Measurements from ENCODE around the gene TAS2R40. TPM values are rescaled to one million over a fixed set of nuclear protein-coding genes. Genes with fewer than 3 reads are reported as not detected.

TAS2R40 gene
- total and polyA plus RNA-seq, 2 donors from 2014 or later: not detected

GRCh38 chr7:143202161-143202560 is 19.7 kb upstream of the TAS2R40 start:
- H3K9ac ChIP-seq (ENCODE audit: low read length in 3 of 3): no peak overlapping the region
- intact Hi-C loops (cut with DNase I): no loop called here
- H3K4me1 ChIP-seq (ENCODE audit: control insufficient read depth in 2 of 3, insufficient read depth in 2 of 3, low read depth in 1 of 3, low read length in 3 of 3): no peaks in the 10 kb centered on the region
- H3K27ac ChIP-seq (ENCODE audit: low read depth in 2 of 2, low read length in 2 of 2): no peak overlapping the region
- DNase-seq (no peak), FAIRE-seq (no peak)
- no peaks in the 10 kb centered on the region for H3K27me3 ChIP-seq (ENCODE audit: control insufficient read depth, insufficient read depth, low read length)
- no peaks in the 10 kb centered on the region for H3K9me3 ChIP-seq (ENCODE audit: control insufficient read depth in 2 of 3, insufficient read depth in 1 of 3, low read length in 3 of 3)
- TF ChIP-seq, protein P1, sequence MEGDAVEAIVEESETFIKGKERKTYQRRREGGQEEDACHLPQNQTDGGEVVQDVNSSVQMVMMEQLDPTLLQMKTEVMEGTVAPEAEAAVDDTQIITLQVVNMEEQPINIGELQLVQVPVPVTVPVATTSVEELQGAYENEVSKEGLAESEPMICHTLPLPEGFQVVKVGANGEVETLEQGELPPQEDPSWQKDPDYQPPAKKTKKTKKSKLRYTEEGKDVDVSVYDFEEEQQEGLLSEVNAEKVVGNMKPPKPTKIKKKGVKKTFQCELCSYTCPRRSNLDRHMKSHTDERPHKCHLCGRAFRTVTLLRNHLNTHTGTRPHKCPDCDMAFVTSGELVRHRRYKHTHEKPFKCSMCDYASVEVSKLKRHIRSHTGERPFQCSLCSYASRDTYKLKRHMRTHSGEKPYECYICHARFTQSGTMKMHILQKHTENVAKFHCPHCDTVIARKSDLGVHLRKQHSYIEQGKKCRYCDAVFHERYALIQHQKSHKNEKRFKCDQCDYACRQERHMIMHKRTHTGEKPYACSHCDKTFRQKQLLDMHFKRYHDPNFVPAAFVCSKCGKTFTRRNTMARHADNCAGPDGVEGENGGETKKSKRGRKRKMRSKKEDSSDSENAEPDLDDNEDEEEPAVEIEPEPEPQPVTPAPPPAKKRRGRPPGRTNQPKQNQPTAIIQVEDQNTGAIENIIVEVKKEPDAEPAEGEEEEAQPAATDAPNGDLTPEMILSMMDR (IDR thresholded peaks at IDR 0.05; ENCODE audit: borderline replicate concordance, extremely low read depth, insufficient read depth): no peak
- no peaks in the 10 kb centered on the region for H3K36me3 ChIP-seq (ENCODE audit: control insufficient read depth in 2 of 3, insufficient read depth in 3 of 3, low read length in 3 of 3)
- no peak overlapping the region for H3K4me3 ChIP-seq (ENCODE audit: low read length in 3 of 3)

DNA sequence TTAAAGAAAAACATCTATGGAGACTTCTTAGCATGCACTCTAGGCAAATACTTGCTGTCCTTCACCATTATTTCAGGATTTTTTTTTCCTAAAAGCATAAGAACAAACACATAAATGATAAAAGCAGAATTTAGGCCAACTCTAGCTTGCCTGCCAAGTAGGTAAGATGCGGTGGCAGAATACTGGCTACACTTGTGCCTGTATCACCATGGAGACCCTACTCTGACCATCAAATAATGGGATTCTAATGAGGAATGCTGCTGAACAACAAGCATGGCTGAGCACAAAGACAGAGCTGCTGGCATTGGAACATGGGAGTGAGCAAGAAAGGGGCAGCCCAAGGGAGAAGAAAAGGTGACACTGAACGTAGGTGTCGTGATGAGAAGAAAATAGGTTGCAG is 18.5 kb upstream of the TAS2R40 start:
- Histone ChIP-seq H3K36me3 (ENCODE audit: control insufficient read depth in 2 of 3, insufficient read depth in 3 of 3, low read length in 3 of 3) (no peaks in the 10 kb centered on the region), H3K9me3 (ENCODE audit: control insufficient read depth in 2 of 3, insufficient read depth in 1 of 3, low read length in 3 of 3) (no peaks in the 10 kb centered on the region), H3K27ac (ENCODE audit: low read depth in 2 of 2, low read length in 2 of 2) (no peak overlapping the region), H3K27me3 (ENCODE audit: control insufficient read depth, insufficient read depth, low read length) (no peaks in the 10 kb centered on the region), H3K4me3 (ENCODE audit: low read length in 3 of 3) (no peak overlapping the region), H3K9ac (ENCODE audit: low read length in 3 of 3) (no peak overlapping the region), H3K4me1 (ENCODE audit: control insufficient read depth in 2 of 3, insufficient read depth in 2 of 3, low read depth in 1 of 3, low read length in 3 of 3) (no peaks in the 10 kb centered on the region)
- DNase-seq (no peak), FAIRE-seq (no peak)
- intact Hi-C loops (cut with DNase I): no loop called here
- TF ChIP-seq, protein P1 (IDR thresholded peaks at IDR 0.05; ENCODE audit: borderline replicate concordance, extremely low read depth, insufficient read depth): no peak

DNA sequence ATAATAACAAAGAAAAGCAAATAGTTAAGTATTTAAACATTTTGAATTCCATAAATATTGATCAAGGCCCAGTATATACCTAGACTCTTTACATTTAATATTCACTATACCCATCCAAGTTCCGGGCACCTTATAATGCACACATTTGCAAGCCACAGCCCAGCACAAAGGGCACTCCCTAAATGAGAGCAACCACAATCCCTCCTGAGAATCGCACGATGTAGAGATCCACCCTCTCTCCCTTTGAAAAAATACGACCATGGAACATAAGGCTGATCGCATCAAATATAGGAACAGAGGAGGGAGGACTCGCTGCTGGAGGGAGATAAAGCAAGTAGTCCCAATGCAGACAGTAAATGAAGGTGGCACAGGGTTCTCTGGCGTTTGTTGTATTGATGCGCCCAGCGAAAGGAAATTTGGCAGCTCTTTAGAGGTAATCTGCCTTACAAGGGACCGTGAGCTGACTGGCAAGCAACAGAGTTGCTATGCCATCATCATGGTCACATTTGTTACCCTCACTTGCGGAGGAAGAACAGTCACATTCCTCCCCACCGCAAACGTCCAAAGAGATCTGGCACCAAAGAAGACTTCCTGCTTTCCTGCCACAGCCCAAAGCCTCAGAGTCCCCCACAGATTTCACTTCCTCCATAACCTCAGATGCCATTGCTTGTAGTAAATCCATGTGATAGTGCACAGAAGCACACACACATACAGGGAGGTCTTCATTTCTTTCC is 16.1 kb upstream of the TAS2R40 start:
- FAIRE-seq (no peak), DNase-seq (peak in 1 of 5 donors; percentile 13)
- Histone ChIP-seq H3K9me3 (ENCODE audit: control insufficient read depth in 2 of 3, insufficient read depth in 1 of 3, low read length in 3 of 3) (no peaks in the 10 kb centered on the region), H3K36me3 (ENCODE audit: control insufficient read depth in 2 of 3, insufficient read depth in 3 of 3, low read length in 3 of 3) (no peaks in the 10 kb centered on the region), H3K27ac (ENCODE audit: low read depth in 2 of 2, low read length in 2 of 2) (no peak overlapping the region), H3K27me3 (ENCODE audit: control insufficient read depth, insufficient read depth, low read length) (no peaks in the 10 kb centered on the region), H3K9ac (ENCODE audit: low read length in 3 of 3) (no peak overlapping the region), H3K4me1 (ENCODE audit: control insufficient read depth in 2 of 3, insufficient read depth in 2 of 3, low read depth in 1 of 3, low read length in 3 of 3) (no peaks in the 10 kb centered on the region), H3K4me3 (ENCODE audit: low read length in 3 of 3) (no peak overlapping the region)
- intact Hi-C loops (cut with DNase I): no loop called here
- TF ChIP-seq, protein P1 (IDR thresholded peaks at IDR 0.05; ENCODE audit: borderline replicate concordance, extremely low read depth, insufficient read depth): no peak
